Stimulated activated CD4-positive, alpha-beta T cell treated with anti-CD3 and anti-CD28 coated beads, Interleukin-2, amount 100 ng/mL, for 4 hours (primary cell): ENCODE measurements around the gene PMVK.
A peak's percentile ranks its signal among the peaks of the same experiment; 100 is the strongest.

ENCODE experiments used
- DNase-seq: peaks from one replicate; pipeline ENCODE4 v3.0.0-alpha.2; 2020; ENCODE audit warnings: low read depth

Gene PMVK

DNA sequence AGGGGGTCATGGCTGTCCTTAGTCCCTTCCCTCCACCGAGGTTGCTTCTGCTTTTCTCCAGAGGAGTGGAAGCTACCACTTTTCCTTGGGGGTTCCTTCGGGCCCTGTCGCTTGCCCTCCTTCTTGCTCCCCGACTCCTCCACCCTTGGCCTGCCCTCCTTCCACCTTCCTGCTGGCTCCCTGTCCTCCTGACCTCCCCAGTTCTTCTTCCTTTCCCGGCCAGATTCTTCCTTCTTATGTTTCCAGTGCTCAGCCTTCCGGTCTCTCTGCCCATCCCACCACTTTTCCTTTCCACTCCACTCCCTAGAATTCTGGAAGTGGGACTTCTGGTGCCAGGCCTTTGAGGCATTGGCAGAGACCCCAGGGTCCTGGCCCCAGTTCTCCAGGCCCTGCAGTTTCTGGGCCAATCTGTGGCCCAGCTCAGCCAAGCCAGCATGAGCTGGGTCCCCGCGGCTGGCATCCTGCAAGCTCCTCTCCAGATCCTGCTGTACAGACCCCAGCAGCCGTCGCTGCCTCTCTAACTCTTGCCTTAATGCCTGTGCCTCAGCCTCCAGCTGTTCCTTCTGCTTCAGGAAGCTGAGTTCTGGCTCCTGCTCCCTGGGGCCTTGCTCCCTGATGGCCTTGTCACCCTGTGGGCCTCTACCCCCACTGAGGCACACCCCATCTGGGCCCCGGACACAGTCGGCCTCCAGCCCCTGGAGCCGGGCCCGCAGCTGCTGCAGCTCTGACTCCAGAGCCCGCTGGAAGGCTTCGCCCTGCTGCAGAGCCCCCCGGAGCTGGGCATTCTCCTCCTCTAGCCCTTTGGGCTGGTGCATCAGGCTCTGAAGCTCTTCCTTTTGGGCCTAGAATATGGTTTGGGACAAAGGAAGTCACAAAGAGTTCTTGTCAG, 9.7 kb upstream of the PMVK start:
- DNase-seq: no peak

DNA sequence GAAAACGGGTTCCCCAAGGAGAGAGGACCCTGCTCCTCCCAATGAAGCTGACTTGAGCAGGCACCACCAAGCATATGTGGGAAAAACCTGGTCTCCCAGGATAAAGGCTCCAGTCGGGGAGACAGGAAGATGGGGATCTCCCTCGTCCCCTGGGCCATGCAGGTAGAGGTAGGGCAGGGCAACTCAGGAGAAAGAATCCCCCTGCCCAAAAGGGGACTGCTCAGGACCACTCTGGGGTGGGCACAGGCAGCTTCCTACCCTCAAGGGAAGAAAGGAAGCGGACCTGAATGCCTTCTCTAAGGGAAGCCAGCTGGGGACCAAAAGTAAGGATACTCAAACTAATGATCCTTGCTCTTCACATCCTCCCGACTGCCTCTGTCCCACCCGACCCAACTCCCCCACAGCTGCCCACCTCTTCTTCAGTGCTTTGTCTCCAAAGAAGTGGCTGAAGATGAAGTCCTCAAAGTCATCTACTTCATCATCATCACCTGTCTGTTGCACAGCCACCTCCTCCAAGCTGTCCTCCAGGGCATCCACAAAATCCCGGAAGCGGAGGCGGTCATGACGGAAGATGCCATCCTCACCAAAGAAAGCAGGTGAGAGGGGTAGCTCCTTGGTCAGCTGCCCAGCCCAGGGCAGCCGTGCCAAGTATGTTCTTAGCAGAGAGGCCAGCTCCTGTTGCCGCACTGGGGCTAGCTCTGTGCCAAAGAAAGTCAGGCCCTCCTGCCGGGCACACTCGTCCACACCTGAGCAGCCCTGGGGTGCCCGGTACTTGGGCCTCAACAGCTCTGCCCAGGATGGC, 8.8 kb upstream of the PMVK start:
- no peak for DNase-seq

DNA sequence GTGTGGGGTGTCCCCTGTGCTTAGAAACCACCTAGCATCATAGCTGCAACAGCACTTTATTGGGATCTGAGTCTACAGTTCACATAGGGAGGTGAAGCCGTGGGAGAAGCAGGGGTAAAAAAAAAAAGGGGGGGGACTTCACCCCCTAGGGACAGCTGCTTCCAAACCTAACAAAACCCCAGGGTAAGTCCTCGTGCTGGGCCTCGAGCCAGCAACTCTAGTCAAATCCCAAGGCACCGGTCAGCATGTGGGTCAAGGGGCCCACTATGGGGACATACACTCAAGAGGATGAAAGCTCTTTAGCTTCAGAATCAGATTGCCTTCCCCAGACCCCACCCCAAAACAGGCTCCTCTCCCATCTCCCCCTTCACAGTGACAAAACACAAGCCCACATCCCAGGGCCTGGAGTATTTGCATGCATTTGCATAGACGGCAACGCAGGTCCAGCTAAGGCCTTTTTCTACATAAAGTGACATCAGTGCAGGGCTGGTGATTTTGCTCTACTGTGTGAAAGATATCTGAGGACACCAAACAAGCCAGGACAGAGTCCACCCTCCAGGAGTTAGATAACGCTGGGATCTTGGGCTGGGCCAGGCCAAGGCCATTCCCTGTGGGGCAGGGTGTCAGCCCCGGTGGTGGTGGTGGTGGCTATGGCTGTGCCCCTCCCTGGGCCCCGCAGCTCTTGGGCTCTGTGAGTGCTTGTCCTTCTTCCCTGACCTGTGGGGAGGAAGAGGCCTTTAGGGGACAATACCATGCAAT, 8.1 kb upstream of the PMVK start:
- no peak for DNase-seq

GRCh38 chr1:154943649-154944400, 7.3 kb upstream of the PMVK start:
- no peak for DNase-seq

DNA sequence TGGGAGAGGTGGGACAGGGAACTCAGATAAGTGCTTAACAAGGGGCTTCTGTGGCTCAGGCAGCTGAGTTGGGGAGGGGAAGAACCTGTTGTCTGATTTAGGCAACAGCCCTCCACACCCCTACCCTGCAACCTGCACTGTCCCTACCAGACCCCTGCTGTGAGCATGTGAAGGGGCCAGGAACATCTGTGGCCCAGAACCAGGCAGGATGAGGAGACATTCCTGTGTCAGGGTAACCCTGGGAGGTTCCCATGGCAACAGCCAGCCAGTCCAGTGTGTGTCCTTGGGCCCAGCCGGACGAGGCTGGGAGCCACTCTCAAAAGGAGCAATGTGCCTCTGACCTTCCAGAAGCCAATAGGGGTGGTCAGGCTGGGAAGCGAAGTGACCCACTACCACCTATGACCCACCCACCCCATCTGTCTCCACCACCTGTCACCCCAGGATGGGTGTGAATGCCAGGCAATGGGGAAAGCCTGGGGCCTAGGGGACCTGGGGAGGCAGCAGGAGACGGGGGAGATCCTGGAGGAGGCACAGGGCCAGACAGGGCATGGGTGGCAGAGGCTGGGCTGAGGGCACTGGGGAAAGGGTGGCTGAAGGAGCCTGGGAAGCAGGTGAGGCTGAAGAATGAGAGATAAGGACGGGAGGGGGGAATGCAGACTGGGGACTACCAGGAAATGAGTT, 5.0 kb upstream of the PMVK start:
- DNase-seq: no peak

GRCh38 chr1:154940651-154941194, 4.2 kb upstream of the PMVK start:
- no peak for DNase-seq

GRCh38 chr1:154940213-154940560, 3.7 kb upstream of the PMVK start:
- no peak for DNase-seq

DNA sequence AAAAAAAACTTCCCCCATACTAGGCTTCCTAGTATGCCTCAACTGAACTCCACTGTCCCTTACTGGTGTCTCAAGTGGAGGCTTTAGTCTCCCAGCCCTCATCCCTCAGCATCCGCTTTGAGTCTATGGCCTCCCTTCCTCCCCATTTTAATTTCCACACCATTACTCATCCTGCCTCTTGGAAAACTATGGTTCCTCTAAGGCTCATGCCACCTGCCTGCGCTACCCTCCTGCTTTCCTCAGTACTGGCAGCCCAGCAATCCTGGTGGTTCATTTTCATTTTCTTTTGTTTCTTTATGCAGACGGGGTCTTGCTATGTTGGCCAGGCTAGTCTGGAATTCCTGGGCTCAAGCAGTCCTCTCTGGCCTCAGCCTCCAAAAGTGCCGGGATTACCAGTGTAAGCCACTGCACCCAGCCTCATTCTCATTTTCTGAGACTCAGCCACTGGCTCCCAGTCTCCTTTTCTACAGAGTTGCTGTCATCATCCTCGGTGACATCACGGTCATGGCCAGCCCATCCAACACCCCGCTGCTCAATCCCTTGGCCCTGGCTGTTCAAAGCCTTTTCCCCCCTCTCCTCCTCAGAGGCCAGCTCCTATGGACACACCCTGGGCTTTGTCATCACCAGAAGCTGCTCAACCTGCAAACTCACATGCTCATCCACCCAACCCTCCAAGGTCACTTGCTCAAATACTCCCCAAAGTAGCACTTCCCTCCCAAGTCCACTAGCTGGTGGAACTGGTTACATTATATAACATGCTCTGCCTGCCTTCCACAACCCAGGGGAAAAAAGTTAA, 2.3 kb upstream of the PMVK start:
- DNase-seq: no peak

GRCh38 chr1:154937988-154938386, 1.5 kb upstream of the PMVK start:
- no peak for DNase-seq

GRCh38 chr1:154937085-154937987, 817 bp upstream of the PMVK start:
- peak; percentile 82 for DNase-seq

DNA sequence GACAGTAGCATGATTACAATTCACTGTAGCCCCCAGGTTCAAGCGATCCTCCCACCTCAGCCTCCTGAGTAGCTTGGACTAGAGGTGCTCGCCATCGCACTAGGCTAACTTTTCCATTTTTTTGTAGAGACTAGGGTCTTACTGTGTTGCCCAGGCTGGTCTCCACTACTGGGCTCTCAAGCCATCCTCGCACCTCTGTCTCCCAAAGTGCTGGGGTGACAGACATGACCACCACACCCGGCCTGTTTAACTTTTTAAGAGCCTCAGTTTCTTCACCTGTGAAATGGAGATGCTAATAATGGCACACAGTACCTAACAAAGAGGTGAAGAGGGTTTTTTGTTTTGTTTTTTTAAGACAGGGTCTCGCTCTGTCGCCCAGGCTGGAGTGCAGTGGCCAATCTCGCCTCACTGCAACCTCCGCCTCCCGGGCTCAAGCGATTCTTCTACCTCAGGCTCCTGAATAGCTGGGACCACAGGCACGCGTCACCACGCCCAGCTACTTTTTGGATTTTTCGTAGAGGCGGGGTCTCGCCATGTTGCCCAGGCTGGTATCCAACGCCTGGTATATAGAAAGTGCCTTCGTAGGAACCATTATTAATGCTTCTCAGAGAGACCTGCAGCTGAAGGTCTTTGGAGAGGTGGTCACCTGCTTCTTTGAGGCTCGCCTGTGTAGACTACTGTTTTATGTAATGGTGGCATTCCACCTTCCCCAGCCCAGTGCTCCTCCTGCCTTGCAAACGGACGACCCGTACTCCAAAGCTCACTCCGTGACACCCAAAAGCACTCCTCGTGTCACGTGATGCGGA, 567 bp downstream of the PMVK start:
- DNase-seq: no peak

DNA sequence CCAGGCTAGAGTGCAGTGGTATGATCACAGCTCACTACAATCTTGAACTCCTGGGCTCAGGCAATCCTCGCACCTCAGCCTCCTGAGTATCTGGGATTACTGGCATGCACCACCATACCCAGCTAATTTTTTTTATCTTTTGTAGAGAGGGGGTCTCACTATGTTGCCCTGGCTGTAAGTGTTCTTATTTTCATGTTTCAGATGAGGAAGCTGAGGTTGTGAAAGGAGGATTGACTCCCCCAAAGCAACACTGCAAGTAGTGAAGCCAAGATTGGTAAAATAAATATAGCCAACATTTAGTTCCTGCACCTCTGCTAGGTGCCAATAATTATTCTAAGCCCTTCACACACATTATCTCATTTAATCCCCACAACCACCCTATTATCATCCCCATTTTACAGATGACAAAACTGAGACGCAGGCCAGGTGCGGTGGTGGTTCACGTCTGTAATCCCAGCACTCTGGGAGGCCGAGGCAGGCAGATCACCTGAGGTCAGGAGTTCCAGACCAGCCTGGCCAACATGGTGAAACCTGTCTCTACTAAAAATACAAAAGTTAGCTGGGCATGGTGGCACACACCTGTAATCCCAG, 2.1 kb downstream of the PMVK start:
- DNase-seq: no peak

DNA sequence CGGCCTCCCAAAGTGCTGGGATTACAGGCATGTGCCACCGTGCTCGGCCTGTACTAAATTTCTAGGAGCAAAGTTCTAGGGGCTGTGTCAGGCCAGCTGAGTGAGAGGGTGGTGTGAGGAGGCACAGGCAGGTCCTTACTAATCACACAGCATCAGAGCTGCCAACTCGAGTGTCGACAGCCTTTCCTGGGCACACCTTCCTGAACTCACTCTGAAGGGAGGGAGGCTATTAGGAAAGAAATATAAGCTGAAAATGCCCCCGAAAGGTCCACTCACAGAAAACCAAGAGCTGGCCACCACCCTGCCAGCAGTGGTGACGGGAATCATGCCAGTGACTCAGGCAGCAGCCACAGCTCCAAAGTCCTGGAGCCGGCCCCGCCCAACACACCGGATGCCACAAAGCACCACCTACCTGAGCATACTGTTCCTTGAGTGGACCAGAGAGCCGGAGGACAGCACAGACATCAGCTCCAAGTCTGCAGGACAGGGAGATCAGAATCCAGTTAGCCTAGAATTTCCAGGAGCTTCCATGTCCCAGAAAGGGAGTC, 4.5 kb downstream of the PMVK start:
- DNase-seq: no peak

DNA sequence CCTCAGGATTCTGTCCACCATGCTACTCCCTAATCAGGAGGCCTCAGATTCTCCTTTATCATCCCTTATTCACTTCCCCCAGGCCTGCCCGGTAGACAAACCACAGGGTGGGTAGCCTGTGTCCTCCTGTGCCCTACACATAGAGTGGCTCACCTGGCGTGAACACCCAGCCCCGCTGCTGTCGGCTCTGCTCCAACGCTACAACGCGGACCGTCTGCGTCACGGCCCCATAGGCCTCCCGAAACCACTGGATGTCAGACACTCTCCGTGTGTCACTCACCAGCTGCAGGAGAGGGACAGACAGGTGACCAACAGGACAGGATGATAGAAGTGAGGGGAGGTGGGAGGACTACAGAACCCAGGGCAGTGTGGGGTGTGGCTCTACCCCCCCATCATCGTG, 10.3 kb downstream of the PMVK start:
- no peak for DNase-seq

DNA sequence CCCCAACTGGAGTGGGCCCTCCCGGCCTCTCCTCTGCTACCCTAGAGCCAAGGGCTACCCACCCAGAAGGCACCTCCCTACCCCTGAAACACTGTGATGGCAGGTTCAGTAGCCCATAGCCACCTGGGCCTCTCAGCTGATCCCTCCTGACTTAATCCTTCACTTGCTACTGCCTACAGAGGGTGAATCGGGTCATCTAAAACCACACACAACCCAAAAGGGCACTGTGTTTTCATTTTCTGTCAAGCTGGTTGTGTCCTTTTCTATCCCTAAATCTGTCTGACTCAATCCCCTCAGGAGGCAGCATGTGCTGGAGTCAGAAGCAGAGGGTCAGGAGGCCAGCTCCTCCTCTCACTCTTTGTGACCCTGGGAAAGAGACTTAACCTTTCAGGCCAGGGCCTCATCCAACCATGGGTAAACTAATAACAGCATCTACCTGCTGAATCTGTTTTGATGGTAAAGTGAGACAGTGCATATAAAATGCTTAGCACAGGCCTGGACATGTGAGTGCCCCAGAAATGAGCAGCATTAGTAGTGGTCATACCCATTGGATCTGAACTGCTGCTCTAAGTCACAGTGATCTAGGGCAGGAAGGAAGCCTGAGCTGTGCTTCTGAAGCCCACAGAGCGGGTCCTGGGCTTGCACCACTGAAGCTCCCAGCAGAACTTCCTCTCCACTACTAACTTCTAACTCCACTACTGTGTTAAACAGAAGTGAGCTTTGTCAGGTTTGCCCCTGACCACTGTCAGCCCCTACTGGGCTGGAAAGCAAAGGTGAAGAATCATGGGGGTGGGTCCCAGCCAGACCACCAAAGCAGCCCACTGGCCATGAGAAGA, 11.0 kb downstream of the PMVK start:
- no peak for DNase-seq

GRCh38 chr1:154923695-154924094, 12.8 kb downstream of the PMVK start:
- no peak for DNase-seq

DNA sequence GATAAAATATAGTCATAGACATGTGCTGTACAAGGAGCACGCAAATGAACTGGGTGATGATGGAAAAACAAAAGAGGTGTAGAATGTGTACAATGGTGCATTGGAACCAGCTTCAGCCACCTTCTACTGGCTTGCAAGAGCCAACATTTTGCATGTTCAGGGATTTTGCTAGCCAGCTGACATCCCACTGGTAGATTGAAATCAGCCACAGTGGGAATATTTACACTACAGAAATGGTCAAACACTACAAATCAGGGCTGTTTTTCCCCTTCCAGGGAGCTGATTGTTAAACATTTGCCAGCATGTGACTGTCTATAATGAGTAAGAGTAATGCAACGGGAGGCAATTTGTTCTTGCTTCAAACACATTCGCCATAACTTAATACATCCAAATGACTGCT, 23.2 kb downstream of the PMVK start:
- no peak for DNase-seq
